Measurements from ENCODE around the gene SLC24A4.
"Not testable (repeated sequence)": the region's sequence is repeated elsewhere in the genome, so short reads cannot be mapped to it uniquely, and the experiment has no call there.

Gene SLC24A4

DNA sequence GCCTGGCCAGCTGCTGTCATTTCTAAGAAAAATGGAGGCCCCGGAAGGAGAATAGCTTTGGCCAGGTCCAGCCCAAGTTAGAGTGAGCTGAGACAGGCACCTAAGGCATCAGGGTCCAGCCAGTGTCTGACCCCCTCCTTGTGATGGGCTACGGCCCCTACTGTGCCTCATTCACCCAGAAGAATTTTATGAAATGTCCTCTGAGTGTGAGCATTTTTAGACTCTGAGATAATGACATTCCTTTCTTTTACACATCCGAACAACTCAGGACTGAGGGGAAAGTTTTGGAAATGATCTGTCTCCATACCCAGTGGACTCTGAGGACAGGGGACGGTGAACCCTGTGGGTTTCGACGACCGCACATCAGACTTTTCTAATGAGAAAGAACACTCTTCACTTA, 50.4 kb downstream of the SLC24A4 start:
- FAIRE-seq = no peak

DNA sequence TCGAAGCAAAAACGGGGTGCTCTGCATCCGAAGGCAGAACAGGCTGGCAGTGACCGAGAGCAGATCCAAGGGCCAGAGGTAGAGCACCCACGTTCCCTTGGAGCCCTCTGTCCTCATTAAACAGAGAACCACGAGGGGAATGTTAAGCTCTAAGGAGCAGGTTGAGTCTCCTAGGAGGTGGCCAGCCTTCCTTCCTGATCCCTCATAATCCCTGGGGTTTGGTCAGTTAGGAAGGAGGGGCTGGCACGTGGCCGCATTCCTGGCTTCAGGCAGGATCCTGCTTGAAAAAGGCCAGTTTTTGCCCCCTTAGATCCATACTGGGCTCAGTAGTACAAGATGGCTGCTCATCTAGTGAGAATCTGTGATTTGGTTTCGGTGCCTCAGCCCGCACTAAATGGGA, 57.2 kb downstream of the SLC24A4 start:
- FAIRE-seq = no peak

DNA sequence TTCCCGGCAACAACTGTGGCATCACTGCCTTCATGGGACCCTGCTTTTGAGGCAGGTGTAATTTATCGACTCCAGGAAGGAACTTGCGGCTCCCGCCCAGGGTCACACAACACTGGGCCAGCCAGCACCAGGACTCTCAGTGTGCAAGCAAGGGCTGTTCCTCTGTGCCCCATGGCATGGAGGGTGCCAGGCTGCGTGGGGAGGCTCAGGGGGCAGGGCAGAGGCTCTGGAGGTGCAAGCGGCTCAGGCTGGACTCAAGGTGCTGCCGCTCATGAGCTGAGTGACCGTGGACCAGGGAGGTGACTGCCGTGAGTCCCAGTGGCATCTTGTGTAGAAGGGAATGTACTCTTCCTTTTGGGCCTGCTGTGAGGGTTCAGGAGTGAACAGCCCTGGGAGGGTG, 57.6 kb downstream of the SLC24A4 start:
- no peak for FAIRE-seq

DNA sequence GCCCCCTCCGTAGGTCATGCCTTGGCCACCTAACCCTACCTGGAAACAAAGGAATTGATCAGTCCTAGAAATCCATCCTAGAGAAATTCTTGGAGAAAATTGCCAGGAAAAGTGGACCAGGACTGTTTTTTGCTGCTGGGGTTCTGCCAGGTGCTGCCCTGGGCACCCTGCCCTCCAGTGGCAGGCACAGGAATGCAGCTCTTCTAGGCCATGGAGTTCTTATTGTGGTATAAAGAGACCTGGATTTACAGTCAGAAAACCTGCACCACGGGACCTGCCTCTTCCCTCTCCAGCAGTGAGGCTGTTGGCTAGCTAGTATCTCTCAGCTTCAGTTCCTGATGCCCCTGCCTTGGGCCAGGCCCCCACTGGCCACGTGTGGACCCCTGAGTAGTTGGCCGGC, 59.7 kb downstream of the SLC24A4 start:
- no peak for FAIRE-seq

DNA sequence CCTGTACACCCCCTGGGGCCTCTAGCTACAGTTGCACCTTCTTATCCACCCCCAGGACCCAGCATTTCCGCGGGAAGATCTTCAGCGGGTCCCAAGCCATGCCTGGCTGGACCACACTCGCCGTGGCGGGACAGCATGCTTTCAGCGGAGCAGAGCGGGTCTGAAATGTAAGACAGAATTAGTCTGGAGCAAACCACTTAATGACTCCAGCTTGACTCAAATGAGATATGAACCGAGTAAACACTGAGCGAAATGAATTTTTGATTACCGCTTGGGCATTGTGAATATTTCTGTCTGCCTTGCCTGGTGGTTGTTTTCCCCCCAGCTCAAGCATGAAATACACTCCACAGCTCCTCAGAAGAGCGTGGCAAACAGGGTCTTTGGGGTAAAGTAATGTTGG, 60.8 kb downstream of the SLC24A4 start:
- FAIRE-seq = no peak

DNA sequence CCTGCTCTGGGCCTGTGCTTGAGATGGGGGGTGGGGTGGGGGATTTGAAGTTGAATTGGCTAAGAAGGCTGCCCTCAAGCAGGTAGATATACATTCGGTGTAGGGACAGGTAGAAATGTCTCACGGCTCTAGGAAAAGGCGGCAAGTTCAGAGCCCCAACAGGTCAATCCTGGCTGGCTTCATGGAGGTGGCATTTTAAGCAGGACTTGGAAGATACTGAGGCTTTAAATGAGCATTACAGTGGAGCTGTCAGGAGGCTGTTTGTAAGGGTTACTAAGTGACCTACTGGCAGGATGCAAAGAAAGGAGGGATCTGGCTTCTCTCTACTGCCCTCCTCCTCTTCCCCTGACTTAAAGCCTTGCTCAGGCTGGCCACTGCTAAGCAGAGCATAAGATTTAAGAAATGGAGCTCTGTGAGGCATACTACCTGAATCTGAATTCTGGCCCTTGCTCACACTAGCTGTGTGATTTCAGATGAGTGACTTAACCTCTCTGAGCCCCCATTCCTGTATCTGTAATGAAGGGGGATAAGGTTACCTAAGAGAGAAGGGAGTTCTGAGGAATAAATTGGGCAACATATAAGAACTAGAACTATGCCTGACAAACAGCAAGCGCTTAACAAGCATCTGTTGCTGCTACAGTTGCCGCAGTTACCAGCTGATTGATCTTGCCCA, 61.6 kb downstream of the SLC24A4 start:
- FAIRE-seq = no peak

DNA sequence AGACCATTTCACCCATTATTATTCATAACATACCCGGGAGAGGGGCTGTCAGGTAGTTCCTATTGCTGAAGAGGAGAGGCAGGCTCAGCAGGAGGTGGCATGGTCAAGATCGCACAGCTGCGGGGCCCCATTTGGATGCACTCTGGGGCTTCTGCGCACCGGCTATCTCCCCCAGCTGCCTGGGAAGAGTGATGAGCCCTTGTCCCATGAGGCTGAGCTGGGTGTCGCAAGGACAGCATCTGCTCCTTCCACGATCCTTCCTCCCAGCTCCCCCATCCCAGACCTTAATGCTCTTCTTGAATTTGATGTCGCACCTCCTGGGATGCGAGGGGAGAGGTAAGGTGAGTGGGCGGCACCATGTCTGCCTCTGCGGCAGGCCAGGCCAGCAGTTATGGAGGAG, 62.6 kb downstream of the SLC24A4 start:
- no peak for FAIRE-seq

DNA sequence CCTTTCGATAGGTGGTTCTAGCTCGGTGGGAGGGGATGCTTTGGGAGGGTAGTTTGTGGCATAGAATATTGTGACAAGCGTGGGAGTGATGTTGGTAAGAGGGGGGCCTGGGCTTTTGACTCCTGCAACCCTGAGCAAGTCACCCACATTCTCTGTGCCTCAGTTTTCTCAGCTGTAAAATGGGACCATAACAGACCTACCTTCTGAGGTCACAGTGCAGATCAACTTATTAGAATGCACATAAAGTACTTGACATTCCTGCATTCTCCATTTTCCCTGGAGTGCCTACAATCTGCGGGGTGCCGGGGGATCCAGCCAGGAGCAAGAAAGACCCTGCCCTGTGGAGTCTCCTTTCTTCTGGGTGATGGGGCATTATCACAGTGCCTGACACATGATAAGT, 63.2 kb downstream of the SLC24A4 start:
- no peak for FAIRE-seq

DNA sequence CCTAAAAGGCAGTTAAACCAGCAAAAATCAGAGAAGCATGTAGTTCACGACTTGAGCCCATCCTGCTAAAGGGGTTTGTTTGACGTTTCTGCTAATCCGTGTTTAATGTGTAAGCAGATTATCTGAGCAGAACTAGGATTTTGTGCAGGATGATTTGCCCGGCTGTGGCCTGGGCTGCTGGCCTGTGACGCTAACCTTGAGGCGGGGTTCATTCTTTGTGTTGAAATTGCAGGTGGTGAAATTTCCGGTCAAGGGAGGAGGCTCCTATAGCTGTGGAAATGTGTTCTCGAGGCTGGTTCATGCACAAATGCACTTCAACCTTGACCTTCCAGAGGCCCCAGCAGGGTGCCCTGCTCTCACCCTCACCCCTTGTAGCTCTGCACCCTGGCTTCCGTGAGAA, 63.7 kb downstream of the SLC24A4 start:
- no peak for FAIRE-seq

DNA sequence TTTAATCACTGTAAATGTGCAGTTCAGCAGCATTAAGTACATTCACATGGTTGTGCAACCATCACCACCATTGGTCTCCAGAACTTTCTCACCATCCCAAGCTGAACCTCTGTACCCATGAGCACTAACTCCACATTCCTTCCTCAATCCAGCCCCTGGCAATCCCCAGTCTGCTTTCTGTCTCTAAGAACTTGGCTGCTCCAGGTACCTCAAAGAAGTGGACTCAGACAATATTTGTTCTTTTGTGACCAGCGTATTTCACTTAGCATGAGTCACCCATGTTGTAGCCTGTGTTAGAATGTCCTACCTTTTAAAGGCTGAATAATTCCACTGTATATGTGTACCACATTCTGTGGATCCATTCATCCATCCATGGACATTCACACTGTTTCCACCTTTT, 64.6 kb downstream of the SLC24A4 start:
- FAIRE-seq = no peak

DNA sequence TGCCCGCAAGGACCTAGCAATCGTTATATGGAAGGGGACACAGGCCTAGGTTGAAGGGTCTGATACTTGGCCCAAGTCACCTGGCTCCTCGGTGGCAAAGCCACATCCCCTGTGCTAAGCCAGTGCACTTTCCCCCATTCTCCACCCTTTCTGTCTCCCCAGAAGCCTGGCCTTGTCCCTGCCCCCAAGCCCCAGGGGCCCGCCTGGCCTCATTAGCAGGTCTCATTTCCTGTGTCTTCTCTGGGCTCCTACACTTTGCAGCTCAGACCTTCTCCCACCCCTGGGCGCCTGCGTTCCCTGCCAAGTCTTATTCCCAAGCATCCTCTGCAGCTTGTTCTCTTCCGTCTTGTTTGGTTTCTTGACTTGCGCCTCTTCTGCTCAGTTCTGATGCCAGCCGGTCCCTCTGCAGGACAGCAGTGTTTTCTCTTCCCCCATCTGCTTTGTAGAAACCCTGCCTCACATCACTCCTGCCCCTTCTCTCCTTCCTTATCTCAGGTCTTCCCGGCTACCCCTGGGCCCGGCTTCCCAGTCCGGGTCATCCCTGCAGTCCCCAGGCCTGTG, 66.7 kb downstream of the SLC24A4 start:
- no peak for FAIRE-seq

DNA sequence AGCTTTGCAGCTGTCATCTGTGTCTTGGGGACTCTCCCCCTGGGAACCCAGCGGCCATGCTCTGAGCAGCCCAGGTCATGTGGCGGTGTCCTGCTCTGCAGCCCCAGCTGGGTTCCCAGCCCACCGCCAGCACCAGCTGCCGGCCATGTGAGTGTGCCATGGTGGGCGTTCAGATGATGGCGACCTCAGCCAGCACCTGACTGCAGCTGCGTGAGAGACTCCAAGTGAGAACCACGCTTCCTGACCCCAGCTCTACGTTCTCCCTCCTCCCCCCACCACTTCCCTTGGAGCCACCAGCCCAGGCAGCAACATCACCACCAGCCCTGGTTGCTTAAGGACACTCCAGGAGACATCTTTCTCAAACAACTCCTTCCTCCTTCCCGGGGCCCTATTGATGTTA, 68.8 kb downstream of the SLC24A4 start:
- no peak for FAIRE-seq

DNA sequence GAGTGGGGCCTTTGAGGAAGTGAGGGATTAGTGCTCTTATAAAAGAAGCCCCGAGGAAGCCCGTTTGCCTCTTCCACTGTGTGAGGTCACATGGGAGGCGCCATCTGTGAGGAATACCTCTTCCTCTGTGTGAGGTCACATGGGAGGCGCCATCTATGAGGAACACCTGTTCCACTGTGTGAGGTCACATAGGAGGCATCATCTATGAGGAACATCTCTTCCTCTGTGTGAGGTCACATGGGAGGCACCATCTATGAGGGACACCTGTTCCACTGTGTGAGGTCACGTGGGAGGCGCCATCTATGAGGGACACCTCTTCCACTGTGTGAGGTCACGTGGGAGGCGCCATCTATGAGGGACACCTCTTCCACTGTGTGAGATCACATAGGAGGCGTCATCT, 69.7 kb downstream of the SLC24A4 start:
- no peak for FAIRE-seq

DNA sequence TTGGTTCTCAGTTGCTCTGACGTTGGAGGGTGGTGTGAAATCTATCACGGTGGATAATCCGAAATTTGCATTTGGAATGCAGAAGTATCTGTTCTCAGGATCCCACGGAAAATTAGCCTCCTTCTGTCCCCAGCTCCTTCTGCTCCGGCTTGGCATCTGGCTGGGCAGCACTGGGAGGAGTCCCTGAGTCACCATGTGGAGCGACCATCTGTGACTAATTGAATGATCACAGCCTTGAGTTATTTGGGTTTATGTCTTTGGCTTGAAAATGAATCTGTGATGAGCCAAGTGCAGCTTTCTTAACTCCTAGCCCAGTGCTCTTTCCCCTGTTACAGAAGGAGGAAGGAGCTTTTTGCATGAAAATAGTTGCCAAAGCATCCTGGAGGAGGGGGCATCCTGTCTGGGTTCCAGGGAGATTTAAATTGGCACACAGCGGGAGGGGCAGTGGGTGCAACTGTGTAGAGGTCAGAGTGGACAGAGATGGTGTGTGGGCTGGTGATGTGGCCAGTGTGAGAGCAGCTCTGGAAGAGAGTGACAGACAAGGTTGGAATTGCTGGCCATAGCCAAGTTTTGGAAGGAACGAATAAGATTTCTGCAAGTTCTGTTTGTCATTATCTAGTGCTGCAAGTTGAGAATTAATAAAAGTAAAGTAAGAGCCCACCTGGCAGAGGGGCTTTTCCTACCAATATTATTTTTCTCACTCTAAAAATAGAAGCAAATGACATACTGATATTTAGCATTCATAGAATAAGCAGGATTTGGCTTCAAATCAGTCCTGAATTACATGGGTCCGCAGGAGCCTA, 74.4 kb downstream of the SLC24A4 start:
- FAIRE-seq = no peak

DNA sequence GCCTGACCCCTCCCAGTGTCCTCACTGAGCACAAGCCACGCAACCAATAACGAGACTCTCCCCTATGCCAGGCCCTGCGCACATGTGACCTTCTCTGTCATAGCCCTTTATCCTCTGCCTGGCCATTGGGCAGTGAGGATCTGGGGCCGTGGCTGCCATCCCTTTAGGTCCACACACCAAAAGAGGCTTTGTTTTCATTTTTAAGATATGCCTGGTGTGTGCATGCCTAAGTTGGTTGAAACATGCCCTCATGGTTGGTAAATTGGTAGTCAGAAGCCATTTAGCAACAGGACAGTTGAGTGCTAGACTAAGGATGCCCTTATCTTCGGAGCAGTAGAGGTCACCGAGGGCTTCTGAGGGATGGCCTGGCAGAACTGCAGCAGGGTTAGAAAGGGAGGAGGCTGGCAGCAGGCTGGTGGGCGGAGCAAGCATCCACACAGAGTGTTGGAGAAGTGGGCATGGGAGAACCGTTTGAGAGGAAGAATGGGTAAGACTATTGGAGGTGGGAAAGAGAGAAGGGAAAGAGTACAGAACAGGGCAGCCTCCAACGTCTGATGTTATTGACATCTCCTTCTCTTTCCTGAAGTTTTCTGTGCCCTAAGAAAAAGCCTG, 75.1 kb downstream of the SLC24A4 start:
- no peak for FAIRE-seq

DNA sequence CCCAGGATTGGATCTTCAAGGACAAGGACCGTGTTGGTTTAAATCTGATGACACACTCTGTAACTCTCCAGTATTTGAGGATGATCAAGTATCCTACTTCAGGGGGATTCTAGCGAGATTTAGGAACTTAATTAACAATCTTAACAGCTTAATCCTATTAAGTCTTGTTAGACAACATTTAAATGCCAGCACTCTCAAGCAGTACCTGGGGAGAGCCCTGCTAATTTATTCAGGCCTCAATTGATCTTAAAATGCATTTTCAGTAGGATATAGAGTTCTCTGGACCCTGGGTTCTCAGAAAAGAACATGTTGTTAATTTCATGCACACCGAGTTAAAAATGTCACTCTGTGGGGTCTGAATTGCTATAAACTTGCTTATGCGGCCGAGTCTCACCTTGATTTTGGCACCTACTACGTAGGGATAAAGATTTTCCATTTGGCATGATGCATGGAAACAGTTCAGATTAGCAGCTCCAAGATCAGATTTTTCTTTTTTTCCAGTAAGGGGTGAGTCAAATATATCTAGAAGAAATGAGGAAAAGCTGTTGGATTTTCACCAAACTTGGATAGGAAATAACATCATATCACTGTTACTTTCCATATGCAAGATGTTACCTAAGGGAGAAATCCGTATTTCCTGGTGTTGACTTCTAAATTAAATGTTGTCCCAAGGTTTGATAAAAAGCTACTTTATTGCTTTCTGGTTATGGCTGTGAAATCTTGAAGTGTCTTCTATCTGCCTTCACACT, 76.1 kb downstream of the SLC24A4 start:
- FAIRE-seq = no peak

DNA sequence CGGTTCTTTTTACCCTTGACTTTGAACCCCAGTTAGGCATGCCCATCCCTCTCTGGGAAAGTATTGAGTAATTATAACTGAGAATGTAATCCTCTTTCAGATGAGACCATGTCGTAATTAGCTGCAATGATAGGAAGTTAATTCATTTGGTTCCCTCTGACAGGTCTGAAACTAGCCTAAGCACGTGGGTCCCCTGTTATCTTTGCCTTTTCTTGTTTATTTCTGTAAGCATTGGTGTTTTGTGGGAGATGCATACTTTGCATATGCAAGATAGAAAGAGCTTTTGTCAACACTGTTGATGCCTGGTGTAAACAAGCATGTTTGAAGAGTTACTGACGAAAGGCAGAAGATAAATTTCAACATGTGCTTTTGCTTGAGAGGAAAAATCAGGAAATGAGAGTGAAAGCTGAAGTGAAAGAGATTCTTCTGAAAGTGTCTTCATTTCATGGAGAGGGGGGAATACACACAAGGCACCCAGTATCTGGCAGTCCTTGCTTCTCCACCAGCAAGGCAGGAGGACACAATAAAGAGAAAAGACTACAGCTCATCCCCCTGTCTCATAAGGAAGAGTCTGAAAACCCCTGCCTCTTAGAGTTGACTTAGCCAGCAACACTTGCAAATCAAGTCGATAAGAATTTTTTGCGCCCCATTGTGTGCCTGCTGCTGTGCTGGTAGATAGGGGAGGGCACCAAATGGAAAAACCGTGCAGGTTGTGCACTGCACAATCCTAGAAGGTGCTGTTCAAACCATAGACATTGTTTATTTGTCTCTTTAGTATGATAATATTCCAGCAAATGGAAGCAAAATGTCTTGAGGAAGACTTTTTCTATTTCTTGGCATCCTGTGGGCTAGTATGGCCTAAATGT, 77.8 kb downstream of the SLC24A4 start:
- FAIRE-seq = no peak

DNA sequence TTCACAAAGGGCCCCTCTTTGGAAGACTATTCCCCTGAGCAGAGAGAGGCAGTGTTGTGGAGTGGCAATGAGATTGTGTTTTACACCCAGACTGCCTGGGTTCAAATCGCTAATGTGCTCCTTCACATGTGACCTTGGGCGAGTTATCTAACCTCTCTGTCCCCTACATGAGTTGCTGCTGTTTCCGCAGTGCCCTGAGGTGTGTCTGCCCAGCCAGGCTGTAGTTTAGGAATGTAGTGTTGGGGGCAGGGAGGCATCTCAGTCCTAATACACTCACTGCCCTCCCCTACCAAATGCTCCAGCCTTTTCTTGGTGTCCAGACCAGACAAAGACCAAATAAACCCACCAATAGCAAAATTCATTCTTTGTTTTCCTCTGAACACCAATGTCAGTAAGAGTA, 78.6 kb downstream of the SLC24A4 start:
- FAIRE-seq = no peak

DNA sequence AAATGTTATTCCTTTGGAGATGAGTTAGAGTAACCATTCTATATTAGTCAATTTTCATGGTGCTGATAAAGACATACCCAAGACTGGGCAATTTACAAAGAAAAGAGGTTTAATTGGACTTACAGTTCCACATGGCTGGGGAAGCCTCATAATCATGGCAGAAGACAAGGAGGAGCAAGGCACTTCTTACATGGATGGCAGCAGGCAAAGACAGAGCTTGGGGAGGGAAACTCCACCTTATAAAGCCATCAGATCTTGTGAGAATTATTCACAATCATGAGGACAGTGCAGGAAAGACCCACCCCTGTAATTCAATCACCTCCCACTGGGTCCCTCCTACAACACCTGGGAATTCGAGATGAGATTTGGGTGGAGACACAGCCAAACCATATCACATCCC, 79.5 kb downstream of the SLC24A4 start:
- not testable (repeated sequence) for FAIRE-seq

DNA sequence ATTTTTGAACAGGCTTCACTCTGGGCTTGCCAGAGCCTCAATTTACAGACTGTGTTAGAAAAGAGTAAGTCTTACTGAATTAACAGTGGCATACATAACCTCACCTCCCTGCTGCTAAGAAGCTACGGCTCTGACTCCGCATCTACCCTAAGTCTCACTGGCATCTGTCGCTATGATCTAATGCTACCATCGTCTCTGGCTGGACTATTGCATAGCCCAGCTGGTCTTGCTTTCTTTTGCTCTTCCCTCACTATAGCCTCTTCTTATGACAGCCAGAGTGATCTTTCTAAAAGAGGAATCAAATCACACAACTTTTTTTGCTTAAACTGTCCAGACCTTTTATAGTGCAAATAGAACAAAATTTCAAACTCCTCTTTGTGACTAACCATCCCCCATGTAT, 81.1 kb downstream of the SLC24A4 start:
- no peak for FAIRE-seq

DNA sequence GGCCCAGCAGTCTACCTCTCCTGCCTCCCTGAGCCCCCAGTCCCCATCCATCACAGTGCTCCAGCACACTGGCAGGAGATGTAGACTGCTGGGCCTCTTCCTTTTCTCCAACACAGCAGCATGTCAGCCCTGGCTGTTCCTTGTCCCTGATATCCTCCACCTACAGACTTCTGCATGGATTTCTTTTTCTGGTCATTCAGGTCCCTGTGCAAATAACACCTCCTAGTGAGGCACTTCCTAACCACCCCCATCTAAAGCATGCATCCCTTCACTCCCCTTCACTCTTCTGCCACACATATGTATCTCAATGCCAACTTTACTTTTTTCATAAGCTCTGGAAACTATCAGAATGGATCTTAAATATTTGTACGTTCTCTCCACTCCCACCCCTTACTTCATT, 81.5 kb downstream of the SLC24A4 start:
- no peak for FAIRE-seq

DNA sequence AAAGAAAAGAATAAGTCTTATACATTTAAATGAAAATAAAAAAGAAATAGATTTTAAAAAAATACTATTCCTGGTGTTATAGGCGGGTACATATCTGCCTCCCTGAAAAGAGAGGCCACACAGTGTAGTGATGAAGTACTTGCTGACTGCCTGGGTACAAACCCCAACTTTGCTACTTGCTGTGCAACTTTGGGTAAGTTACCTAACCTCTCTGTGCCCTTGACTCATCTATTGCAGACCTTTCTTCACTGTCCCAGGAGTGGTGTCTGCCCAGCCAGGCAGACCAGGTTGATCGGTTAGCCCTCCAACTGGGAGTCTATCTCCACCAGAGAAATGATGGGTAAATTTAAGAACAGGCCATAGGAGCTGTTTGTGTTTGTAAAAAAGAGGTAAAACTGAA, 82.0 kb downstream of the SLC24A4 start:
- no peak for FAIRE-seq

All from colon (tissue), 2 donors.